Stimulated activated CD8-positive, alpha-beta memory T cell treated with anti-CD3 and anti-CD28 coated beads, Interleukin-4, amount 100 ng/mL, for 48 hours (primary cell): ENCODE measurements around the gene CCDC137.
"Not testable (repeated sequence)": the region's sequence is repeated elsewhere in the genome, so short reads cannot be mapped to it uniquely, and the experiment has no call there.

Source experiments
- DNase-seq: peaks from one replicate; pipeline ENCODE4 v3.0.0-alpha.2; 2020

The CCDC137 gene, protein sequence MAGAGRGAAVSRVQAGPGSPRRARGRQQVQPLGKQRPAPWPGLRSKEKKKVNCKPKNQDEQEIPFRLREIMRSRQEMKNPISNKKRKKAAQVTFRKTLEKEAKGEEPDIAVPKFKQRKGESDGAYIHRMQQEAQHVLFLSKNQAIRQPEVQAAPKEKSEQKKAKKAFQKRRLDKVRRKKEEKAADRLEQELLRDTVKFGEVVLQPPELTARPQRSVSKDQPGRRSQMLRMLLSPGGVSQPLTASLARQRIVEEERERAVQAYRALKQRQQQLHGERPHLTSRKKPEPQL

DNA sequence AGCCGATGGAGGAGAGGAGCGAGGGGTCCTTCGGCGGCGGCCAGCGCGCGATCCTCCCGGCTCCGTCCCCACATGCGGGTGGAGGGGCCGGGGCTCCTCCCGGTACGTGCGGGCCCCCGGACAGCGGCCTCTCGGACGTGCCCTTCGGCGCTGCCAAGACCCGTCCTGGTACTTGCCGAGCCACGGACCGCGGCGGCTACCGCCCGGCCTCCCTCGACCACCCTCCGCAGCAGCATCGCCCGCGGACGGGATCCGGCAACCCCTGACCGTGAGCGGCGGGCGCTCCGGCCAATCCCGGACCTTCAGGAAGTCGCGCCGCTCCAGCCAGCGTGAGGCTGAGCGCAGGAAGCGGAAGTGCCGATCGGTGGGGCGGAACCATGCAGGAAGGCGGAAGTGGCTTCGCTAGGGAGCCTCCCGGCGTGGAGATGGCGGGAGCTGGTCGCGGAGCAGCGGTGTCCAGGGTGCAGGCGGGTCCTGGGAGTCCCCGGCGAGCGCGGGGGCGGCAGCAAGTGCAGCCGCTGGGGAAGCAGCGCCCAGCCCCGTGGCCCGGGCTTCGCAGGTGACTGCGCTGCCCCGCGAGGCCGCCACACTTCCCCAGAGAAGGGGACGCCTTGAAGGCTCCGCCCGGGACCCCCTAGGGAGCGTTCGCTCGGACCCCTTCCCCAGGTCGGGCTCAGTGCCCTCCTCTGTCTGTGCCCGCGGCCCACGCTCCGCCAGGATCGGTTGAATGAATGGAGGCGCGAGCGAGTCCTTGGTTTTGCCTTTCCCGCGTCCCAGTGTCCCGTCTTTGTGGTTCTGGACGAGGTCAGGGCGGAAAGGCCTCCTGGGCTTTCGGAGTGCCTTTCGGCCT, at the start of gene CCDC137, which contains the start of gene OXLD1:
CCDC137 (plus strand) TSS at position 396 of the 850 bp plus-strand sequence; CDS start at position 426, 30 bp downstream.
OXLD1 (minus strand) TSS at position 264 of the 850 bp plus-strand sequence; CDS start at position 236, 28 bp downstream.
- DNase-seq = peak; percentile 95

DNA sequence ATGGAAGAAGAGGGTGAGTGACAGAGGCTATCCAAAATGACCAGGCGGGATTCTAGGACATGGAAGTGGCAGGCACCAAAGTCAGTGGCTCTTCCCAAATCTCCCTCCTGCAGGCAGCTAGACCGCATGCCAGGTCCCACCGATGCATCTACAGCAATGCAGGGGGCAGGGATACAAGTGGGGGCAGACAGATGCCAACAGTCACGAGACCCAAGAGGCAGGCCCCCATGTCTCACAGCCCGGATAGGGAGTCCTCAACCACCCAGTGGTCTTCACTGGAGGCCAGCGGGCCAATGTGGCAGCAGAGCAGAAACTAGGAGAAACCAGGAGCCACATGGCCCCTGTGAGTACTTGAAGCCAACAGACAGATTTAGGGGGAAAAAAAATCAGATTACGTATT, 49.7 kb upstream of the CCDC137 start:
- no peak for DNase-seq

DNA sequence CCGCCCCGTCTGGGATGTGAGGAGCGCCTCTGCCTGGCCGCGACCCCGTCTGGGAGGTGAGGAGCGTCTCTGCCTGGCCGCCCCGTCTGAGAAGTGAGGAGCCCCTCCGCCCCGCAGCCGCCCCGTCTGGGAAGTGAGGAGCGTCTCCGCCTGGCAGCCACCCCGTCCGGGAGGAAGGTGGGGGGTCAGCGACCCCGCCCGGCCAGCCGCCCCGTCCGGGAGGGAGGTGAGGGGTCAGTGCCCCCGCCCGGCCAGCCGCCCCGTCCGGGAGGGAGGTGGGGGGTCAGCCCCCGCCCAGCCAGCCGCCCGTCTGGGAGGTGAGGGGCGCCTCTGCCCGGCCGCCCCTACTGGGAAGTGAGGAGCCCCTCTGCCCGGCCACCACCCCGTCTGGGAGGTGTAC, 48.2 kb upstream of the CCDC137 start:
- DNase-seq = not testable (repeated sequence)

DNA sequence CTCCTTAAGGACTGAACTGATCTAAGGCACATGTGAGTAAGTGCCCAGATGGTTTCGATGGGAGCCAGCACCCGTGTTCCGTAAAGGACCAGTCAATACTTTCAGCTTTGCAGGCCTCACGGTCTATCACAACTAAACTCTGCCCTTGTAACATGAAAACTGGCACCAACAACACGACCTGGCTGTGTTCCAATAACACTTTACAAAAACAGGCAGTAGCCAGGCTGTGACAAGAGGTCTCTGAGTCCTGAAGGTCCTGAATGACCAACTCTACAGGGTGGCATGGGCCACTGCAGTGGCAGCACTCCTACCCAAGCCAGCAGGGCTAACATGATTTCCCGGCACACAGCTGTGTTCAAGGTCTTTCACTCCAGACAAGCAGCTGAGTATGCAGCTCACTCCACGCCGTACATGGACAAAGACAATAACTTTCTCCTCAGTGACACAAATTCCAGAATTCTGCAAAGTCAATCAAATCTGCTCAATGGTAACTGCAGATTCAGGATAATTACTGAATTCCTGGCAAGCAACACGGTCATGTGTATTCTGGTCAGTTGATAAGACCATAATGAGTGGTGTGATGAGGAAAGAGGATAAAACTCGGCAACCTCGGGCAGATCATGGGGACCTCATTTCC, 44.9 kb upstream of the CCDC137 start:
- DNase-seq = no peak

DNA sequence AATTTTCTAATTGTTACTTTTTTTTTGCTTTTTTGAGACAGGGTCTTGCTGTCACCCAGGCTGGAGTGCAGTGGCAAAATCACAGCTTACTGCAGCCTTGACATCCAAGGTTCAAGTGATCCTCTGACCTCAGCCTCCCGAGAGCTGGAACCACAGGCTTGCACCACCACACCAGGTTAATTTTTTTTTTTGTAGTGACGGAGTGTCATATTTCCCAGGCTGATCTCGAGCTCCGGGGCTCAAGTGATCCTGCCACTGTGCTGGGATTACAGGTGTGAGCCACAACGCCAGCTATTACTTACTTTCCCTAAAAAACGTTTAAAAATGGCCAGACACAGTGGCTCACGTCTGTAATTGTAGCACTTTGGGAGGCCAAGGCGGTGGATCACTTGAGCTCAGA, 36.3 kb upstream of the CCDC137 start:
- no peak for DNase-seq

DNA sequence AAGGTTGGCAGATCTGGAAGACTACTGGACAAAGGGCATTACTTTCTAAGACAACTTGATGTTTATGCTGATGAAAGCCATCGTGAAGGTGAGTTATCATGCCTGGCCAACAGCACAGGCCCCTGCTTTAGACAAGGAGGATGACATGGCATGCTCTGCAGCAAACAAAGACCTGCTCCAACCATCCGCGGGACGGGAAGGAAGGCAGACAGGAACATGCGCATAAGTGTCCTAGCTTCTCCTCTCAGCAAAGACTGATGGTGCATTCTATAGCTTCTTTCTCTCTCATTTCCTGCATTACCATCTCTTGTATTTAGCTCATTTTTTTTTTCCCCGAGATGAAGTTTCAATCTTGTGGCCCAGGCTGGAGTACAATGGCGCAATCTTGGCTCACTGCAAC, 35.1 kb upstream of the CCDC137 start:
- DNase-seq = no peak

DNA sequence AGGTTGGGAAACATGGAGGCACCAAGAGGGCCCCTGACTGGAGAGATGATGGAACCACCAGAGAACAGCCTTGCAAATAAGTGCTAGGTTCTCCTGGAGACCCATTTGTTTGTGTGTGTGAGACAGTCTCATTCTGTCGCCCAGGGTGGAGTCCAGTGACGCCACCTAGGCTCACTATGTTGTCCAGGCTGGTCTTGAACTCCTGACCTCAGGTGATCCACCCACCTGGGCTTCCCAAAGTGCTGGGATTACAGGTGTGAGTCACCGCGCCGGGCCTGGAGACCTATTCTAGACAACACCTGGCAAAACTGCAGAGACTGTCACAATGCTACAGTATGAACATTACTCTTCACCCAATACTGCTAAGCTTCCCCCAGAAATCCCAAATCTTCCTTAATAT, 31.1 kb upstream of the CCDC137 start:
- no peak for DNase-seq

DNA sequence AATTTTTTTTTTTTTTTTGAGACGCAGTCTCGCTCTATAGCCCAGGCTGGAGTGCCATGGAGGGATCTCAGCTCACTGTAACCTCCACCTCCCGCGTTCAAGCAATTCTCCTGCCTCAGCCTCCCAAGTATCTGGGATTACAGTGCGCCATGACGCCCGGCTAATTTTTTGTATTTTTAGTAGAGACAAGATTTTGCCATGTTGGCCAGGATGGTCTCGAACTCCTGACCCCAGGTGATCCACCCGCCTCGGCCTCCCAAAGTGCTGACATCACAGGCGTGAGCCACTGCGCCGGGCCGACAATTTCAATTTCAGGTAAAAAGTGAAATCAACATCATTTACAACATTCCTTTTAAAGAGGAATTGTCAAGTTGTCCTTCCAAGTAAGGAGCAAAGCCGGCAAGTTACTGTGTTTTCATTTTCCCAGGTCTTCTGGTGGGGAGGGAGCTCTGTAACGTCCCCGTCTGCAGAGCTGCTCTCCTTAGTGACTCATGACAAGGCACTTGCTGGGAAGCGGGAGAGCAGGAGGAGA, 30.5 kb upstream of the CCDC137 start:
- no peak for DNase-seq

DNA sequence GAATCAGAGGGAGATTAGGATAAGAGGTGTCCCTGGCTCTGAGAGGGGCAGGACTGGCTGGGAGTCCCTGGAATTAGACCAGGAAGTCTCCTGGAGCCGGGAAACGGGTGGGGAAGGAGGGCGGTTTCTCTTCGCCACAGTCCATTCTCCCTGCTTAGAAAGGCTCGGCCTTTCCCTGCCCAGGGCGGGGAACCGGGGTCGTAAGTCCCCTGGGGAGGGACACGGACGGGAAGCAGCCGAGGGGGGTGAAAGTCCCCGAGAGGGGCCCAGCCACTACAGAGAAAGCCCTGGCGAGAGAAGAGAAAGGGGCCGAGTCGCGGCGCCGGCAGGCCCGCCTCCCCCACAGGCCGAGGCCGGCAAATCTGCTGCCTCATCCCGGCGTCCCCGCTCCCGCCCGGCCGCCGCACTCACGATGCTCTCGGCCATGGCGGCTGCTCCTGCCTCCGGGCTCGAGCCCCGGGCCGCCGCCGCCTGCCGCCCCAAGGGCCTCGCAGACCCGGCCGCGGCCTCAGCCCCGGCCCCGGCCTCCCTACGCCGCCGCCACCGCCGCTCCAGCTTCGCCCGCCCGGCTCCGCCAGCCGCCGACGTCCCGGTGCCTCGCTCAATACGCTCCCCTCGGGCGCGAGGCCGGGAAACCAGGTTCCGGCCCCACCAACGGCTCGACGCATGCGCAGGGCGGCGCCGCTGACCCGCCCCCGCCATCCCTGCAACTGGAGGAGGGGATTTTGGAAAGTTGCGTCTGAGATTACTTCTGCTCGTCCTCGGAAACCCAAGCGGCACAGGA, 29.8 kb upstream of the CCDC137 start, which contains the start of the genes NPLOC4 and TSPAN10:
NPLOC4 (minus strand) TSS at position 608 of the 784 bp plus-strand sequence; CDS start at position 426, 182 bp downstream.
TSPAN10 (plus strand) TSS at position 692 of the 784 bp plus-strand sequence. CDS start 5,217 bp downstream, outside the sequence.
- peak; percentile 92 for DNase-seq

DNA sequence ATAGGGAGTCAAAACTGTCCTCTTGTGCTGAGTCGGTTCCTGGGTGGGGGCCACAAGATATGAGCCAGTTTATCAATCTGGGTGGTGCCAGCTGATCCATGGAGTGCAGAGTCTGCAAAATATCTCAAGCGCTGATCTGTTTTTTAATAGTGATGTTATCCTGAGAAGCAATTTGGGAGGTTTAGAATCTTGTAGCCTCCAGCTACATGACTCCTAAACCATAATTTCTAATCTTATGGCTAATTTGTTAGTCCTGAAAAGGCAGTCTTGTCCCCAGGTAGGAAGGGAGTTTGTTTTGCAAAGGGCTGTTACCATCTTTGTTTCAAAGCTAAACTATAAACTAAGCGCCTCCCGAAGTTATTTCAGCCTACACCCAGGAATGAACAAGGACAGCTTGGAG, 27.9 kb upstream of the CCDC137 start:
- no peak for DNase-seq

DNA sequence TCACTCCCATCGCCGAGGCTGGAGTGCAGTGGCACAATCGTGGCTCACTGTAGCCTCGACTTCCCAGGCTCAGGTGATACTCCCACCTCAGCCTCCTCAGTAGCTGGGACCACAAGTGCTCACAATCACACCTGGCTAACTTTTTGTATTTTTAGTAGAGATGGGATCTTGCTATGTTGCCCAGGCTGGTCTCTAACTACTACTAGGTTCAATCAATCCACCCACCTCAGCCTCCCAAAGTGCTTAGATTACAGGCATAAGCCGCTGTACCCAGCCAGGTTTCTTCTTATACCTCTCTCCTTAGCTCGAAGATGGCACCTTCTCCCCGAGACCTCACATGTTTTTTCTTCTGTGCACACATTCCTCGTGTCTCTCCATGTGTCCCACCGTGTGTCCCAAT, 26.5 kb upstream of the CCDC137 start:
- no peak for DNase-seq

DNA sequence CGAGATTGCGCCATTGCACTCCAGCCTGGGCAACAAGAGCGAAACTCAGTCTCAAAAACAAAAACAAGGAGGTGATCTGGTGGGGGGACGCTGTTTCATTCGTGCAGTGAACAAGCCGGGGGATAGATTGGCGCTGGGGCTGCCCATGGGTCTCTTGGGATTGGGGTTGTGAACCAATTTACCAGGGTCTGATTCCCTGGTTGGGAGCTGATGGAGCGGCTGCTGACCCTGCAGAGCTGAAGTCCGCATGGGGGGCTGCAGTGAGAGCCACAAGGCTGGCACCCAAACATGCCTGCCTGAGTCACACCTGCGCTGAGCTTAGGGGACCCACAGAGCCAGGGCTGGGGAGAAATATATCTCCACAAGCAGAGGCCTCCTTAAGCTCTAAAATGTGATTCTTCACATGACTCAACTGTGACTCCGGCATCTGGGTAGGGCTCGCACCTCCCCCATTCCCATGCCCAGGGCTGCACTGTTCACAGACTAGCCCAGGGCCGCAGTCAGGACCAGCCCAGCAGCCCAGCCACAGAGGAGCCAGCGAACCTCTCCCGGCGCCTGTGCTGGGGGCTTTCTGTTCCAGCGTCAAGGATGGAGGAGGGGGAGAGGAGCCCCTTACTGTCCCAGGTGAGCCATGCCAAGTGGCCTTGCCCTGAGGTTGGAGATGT, 24.6 kb upstream of the CCDC137 start:
- no peak for DNase-seq

DNA sequence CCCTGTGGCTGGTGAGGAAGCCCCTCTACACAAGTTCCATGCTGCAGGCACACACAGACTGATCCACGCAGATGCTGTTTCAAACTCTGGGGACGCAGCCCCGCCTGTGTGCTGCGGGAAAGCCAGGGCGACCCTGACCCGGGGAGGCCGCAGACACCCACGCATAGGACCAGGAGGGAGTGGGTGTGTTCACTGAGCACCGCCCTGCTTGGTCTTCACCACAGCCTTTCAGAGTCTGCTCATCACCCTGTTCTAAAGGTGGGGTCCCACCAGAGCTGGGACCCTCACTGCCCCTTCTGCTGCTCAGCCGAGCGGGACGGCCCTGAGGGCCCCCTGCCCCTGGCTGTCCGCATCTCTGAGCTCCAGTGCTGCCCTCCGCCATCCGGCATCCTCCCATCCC, 22.0 kb upstream of the CCDC137 start:
- no peak for DNase-seq

DNA sequence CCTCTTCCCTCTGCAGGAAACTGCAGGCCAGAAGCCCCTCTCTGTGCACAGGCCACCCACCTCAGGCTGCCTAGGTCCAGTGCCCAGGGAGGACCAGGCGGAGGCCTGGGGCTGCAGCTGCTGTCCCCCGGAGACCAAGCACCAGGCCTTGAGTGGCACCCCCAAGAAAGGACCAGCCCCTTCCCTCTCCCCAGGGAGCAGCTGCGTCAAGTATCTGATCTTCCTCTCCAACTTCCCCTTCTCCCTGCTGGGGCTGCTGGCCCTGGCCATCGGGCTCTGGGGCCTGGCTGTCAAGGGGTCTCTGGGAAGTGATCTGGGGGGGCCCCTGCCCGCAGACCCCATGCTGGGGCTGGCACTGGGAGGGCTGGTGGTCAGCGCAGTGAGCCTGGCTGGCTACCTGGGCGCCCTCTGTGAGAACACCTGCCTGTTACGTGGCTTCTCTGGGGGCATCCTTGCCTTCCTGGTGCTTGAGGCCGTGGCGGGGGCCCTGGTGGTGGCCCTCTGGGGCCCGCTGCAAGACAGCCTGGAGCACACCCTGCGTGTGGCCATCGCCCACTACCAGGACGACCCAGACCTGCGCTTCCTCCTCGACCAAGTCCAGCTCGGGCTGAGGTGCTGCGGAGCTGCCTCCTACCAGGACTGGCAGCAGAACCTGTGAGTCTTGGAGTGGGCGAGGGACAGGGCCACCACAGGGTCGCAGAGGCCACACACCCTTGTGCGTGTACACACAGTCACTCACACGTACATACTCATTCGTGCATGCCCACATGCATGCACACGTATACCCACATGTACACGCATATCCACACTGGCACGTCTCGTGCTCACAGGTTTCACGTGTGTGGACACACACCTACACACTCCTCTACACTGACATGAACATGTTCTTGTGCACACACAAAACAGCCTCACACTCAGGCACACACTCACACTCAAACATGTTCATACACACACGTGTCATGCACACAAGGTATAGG, 21.3 kb upstream of the CCDC137 start:
- DNase-seq = no peak

DNA sequence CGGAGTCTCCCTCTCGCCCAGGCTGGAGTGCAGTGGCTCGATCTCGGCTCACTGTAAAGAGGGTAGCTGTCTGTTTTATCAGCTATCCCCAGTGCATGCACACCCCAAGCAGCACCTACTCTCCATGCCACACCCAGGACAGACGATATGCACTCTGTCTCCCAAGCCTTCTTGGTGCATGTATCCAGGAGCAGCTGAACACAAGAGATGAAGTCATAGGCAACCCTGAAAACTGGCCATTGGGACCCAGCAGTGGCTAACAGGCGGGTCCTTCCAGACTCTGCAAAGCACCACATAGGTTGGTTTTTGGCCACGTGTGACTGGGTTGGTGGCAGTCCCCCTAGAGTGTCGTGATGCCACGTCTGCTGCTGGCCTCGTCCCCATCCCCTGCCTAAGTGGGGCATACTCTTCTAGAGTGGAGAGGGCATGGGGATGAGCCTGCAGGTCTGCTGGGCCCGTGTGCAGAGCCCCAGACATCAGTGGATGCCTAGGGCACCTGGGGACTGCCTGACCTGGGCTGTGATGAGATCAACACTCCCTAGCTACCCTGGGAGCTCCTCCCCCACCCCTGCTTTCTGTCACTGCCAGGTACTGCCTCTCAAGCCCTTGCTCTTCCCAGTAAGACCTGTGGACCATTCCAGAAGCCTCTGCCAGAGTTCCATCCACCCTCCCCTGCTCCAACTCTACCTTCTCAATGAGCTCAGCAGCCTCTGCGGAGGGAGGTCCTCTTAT, 19.5 kb upstream of the CCDC137 start:
- DNase-seq = no peak

DNA sequence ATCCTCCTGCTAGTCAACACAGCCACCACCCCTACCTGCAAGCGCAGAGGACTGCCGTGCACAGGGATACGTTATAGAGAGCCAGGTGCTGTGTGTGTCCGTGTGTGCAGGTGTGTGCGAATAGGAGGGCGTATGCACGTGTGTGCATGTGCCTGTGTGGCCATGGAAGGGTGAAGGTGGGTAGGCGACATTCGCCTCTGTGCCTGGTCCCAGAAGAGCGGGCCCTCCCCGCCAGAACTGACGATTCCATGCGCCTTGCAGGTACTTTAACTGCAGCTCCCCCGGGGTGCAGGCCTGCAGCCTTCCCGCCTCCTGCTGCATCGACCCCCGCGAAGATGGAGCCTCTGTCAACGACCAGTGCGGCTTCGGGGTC, 18.9 kb upstream of the CCDC137 start:
- no peak for DNase-seq

DNA sequence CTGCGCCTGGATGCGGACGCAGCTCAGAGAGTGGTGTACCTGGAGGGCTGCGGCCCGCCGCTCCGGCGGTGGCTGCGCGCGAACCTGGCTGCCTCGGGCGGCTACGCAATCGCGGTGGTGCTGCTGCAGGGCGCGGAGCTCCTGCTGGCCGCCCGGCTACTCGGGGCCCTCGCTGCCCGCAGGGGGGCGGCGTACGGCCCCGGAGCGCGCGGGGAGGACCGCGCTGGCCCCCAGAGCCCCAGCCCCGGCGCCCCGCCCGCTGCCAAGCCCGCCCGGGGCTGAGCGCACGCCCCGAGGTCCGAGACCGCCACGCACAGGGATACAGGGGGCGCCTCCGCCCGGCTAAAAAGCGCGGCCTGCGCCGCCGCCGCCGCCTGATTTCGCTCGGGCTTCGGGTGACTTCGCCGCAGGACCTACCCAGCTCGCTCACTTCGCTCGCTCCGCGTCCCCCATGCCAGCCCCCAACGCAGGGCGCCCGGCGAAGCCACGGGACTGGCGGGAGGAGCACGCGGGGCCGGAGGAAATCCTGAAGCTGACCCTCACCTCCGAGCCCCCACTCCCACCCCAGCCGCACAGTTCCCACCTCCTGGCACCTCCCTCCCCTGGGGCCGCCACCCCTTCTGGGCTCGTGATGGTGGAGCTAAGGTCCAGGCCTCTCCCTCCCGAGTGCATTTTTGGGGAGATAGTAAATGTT, 18.4 kb upstream of the CCDC137 start:
- no peak for DNase-seq

DNA sequence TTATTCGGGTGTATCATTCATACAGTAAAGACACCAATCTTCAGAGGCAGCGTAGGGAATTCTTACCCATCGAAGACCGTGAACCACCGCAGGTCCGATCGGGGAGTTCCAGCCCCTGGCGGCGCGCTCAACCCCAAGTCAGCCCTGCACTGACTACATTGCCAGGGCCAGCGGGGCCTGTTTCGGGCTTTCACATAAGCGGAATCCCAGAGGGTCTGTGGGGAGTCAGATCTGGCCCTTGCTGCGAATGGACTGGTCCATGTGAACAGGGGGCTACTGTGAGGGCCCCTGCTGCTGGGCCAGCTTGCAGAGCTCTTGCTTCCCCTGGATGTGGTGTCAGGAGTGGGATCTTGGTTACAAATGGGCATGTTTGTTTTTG, 17.8 kb upstream of the CCDC137 start:
- no peak for DNase-seq

DNA sequence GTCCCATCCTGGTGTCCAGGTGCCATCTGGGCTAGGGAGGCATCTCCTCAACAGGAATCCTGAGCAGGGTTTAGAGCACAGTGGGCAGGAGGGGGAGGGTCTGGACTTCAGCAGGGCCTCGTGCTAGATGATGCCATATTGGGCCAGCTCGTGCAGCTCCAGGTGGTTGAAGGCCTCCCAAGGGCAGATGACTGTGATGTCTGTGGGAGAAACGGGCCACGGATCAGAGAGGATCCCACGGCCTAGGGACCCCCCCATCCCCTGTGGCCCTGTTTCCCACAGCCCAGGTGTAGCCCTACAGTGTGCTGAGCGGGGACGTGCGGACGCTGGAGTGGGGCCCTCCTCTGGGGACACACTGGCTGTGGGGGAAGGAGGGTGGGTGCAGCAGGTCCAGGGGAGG, 15.6 kb upstream of the CCDC137 start:
- no peak for DNase-seq
